HG02884 (cell line): ENCODE data around the gene RTL9.

ENCODE experiments used
- ATAC-seq: cut with Tn5 transposase; IDR thresholded peaks from one replicate; pipeline ENCODE4 v1.9.1; 2021; ENCODE audit warnings: mild to moderate bottlenecking, moderate library complexity; ENCODE audit not compliant: unreplicated experiment

RTL9 gene

GRCh38 chrX:110341189-110342035 lies 17.2 kb upstream of the RTL9 start:
- ATAC-seq, result peak; percentile 86

- no peak for ATAC-seq
Observed at GRCh38 chrX:110346681-110347080, 12.0 kb upstream of the RTL9 start.

GRCh38 chrX:110359273-110359672 lies 625 bp downstream of the RTL9 start:
- no peak for ATAC-seq

GRCh38 chrX:110363244-110363643 lies 4.6 kb downstream of the RTL9 start:
- no peak for ATAC-seq

GRCh38 chrX:110373310-110373709 lies 14.7 kb downstream of the RTL9 start:
- no peak for ATAC-seq

- ATAC-seq, result no peak
Observed at GRCh38 chrX:110374559-110374958, 15.9 kb downstream of the RTL9 start.

GRCh38 chrX:110381216-110381615 lies 22.6 kb downstream of the RTL9 start:
- ATAC-seq, result no peak

- no peak for ATAC-seq
Observed at GRCh38 chrX:110383414-110383813, 24.8 kb downstream of the RTL9 start.

- ATAC-seq, result no peak
Observed at GRCh38 chrX:110384490-110384889, 25.8 kb downstream of the RTL9 start.

- ATAC-seq, result no peak
Observed at GRCh38 chrX:110389570-110389969, 30.9 kb downstream of the RTL9 start.

- no peak for ATAC-seq
Observed at GRCh38 chrX:110391086-110391485, 32.4 kb downstream of the RTL9 start.

- no peak for ATAC-seq
Observed at GRCh38 chrX:110394651-110395050, 36.0 kb downstream of the RTL9 start.

GRCh38 chrX:110395877-110396276 lies 37.2 kb downstream of the RTL9 start:
- no peak for ATAC-seq

- no peak for ATAC-seq
Observed at GRCh38 chrX:110396735-110397134, 38.1 kb downstream of the RTL9 start.

- ATAC-seq, result no peak
Observed at GRCh38 chrX:110397339-110397738, 38.7 kb downstream of the RTL9 start.

GRCh38 chrX:110397904-110398303 lies 39.3 kb downstream of the RTL9 start:
- no peak for ATAC-seq

- no peak for ATAC-seq
Observed at GRCh38 chrX:110399497-110399896, 40.8 kb downstream of the RTL9 start.

- no peak for ATAC-seq
Observed at GRCh38 chrX:110399966-110400365, 41.3 kb downstream of the RTL9 start.

GRCh38 chrX:110401135-110401534 lies 42.5 kb downstream of the RTL9 start:
- ATAC-seq, result no peak

GRCh38 chrX:110402091-110402849 lies 43.6 kb downstream of the RTL9 start:
- no peak for ATAC-seq

GRCh38 chrX:110402850-110403221 lies 44.2 kb downstream of the RTL9 start:
- ATAC-seq, result no peak
